ENCODE data around the gene SRPK1. TPM values are rescaled to one million over a fixed set of nuclear protein-coding genes. Genes with fewer than 3 reads are reported as not detected.

The SRPK1 gene
- total and polyA plus RNA-seq, 10 of the 15 experiments (the other 5 are each of a cell fraction or from before 2014, with no cell fraction given), result 47.4 to 112 (median 85.8) TPM

DNA sequence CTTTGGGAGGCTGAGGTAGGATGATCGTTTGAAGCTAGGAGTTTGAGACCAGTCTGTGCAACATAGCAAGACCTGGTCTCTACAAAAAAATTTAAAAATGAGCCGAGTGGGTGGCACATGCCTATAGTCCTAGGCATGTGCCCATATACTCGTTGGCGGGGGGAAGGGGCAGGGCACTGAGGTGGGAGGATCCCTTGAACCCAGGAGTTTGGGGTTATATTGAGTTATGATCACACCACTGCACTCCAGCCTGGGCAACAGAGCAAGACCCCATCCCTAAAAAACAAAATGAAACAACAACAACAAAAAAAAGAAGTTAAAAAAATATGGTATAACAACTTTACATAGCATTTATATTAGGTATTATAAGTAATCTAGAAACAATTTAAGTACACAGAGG lies 67.9 kb downstream of the SRPK1 start (continued):
- TF ChIP-seq, protein P1, sequence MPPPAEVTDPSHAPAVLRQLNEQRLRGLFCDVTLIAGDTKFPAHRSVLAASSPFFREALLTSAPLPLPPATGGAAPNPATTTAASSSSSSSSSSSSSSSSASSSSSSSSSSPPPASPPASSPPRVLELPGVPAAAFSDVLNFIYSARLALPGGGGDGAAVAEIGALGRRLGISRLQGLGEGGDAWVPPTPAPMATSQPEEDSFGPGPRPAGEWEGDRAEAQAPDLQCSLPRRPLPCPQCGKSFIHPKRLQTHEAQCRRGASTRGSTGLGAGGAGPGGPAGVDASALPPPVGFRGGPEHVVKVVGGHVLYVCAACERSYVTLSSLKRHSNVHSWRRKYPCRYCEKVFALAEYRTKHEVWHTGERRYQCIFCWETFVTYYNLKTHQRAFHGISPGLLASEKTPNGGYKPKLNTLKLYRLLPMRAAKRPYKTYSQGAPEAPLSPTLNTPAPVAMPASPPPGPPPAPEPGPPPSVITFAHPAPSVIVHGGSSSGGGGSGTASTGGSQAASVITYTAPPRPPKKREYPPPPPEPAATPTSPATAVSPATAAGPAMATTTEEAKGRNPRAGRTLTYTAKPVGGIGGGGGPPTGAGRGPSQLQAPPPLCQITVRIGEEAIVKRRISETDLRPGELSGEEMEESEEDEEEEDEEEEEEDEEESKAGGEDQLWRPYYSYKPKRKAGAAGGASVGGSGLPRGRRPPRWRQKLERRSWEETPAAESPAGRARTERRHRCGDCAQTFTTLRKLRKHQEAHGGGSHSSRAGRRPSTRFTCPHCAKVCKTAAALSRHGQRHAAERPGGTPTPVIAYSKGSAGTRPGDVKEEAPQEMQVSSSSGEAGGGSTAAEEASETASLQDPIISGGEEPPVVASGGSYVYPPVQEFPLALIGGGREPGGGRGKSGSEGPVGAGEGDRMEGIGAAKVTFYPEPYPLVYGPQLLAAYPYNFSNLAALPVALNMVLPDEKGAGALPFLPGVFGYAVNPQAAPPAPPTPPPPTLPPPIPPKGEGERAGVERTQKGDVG (CRISPR knock-in tag; IDR thresholded peaks at IDR 0.05), result no peak
- no peak for TF ChIP-seq SMARCA5 (IDR thresholded peaks at IDR 0.05)

DNA sequence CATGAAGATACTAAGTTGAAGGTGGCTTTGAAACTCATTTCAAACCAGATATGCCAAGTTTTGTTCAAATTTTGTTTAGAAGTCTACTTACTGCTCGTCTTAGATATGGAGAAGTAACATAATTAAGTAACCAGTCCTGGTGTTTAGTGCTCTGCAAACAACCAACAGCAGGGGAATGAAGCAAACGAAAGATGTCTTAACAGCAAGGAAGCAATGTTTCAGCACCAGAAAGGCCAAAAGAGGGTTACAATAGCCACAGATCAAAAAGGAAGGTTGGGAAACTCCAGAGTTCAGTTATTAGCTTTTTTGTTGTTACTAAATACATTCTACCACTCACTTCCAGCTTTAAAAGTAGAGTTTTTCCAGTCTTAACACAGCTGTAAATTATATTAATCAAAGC lies 70.7 kb downstream of the SRPK1 start:
- Histone ChIP-seq H2AFZ (ENCODE audit: control insufficient read depth, low read depth, low read length) (no peak overlapping the region), H3K4me2 (ENCODE audit: control insufficient read depth, insufficient read depth) (no peak overlapping the region), H4K20me1 (ENCODE audit: control insufficient read depth, insufficient read depth) (no peaks in the 10 kb centered on the region), H3K9me3 (replicated peaks; ENCODE audit: control insufficient read depth, insufficient read depth, low read length) (no peaks in the 10 kb centered on the region; the same call in 1 of the 3 replicates), H3K4me3 (no peak overlapping the region), H3K4me1 (ENCODE audit: control insufficient read depth, insufficient read depth, low read length) (no peaks in the 10 kb centered on the region), H3K27me3 (replicated peaks in 1 of 2; ENCODE audit: control insufficient read depth in 2 of 2, insufficient read depth in 2 of 2, low read length in 1 of 2) (no peaks in the 10 kb centered on the region), H3K27ac (ENCODE audit: control insufficient read depth, insufficient read depth) (no peak overlapping the region), H3K36me3 (ENCODE audit: control insufficient read depth in 2 of 2, insufficient read depth in 2 of 2, low read length in 1 of 2) (peaks cover 3 to 14% of the 10 kb centered on the region in 2 experiments), H3K79me2 (ENCODE audit: control insufficient read depth, insufficient read depth, low read length) (no peaks in the 10 kb centered on the region), H3K9ac (ENCODE audit: control insufficient read depth, insufficient read depth, low read length) (no peak overlapping the region)
- BruUV-seq (replicated peaks), result no TSS peak
- ChIA-PET SMC1A (ENCODE audit: uncharacterized antibody, unreplicated experiment) (no interaction called here), POLR2A (no interaction called here), RAD21 (ENCODE audit: unreplicated experiment) (no interaction called here), CTCF (interaction anchor here (0.8 to 1.5 kb wide), 3 partner anchors 17 to 71 kb away, joined by 3 to 4 read pairs (median 4); no protein-coding TSS in a partner anchor)
- FAIRE-seq (no peak), DNase-seq (ENCODE audit: low read depth, low spot score) (no peak), ATAC-seq (no peak)
- no peak for TF ChIP-seq CBX5 (IDR thresholded peaks at IDR 0.05; ENCODE audit: low read depth)
- in situ Hi-C loops (cut with MboI) (no loop called here), intact Hi-C loops (cut with micrococcal nuclease; ENCODE audit: unreplicated experiment) (no loop called here)
- WGBS (ENCODE audit: insufficient coverage, insufficient replicate concordance, low lambda C conversion rate, missing lambda C conversion rate), result 74% methylated on average over 2 of the region's 2 CpGs
